GM21786 (cell line): ENCODE data around the gene PTPRQ.
"Not testable (repeated sequence)": the region's sequence is repeated elsewhere in the genome, so short reads cannot be mapped to it uniquely, and the experiment has no call there.

Experiments
- ATAC-seq: cut with Tn5 transposase; IDR thresholded peaks from one replicate; pipeline ENCODE4 v1.9.1; 2021; ENCODE audit not compliant: unreplicated experiment

The PTPRQ gene

GRCh38 chr12:80627782-80628181 is 183.7 kb downstream of the PTPRQ start:
- ATAC-seq: no peak

- ATAC-seq: no peak
Observed at GRCh38 chr12:80632835-80633234, 188.8 kb downstream of the PTPRQ start.

GRCh38 chr12:80634903-80635302 is 190.9 kb downstream of the PTPRQ start:
- ATAC-seq: no peak

- ATAC-seq: no peak
Observed at GRCh38 chr12:80636832-80637231, 192.8 kb downstream of the PTPRQ start.

- no peak for ATAC-seq
Observed at GRCh38 chr12:80641936-80642335, 197.9 kb downstream of the PTPRQ start.

GRCh38 chr12:80643961-80644360 is 199.9 kb downstream of the PTPRQ start:
- no peak for ATAC-seq

GRCh38 chr12:80648881-80649280 is 204.8 kb downstream of the PTPRQ start:
- ATAC-seq: no peak

GRCh38 chr12:80655751-80656150 is 211.7 kb downstream of the PTPRQ start:
- no peak for ATAC-seq

GRCh38 chr12:80659512-80660063 is 215.6 kb downstream of the PTPRQ start:
- no peak for ATAC-seq

GRCh38 chr12:80662586-80662985 is 218.6 kb downstream of the PTPRQ start:
- ATAC-seq: no peak

GRCh38 chr12:80670214-80670613 is 226.2 kb downstream of the PTPRQ start:
- ATAC-seq: no peak

GRCh38 chr12:80676042-80676636 is 232.1 kb downstream of the PTPRQ start:
- ATAC-seq: not testable (repeated sequence)

- ATAC-seq: no peak
Observed at GRCh38 chr12:80676856-80677255, 232.8 kb downstream of the PTPRQ start.

GRCh38 chr12:80677994-80678393 is 234.0 kb downstream of the PTPRQ start:
- no peak for ATAC-seq

GRCh38 chr12:80679346-80680131 is 235.5 kb downstream of the PTPRQ start:
- no peak for ATAC-seq

- ATAC-seq: peak; percentile 71
Observed at GRCh38 chr12:80681287-80681686, 237.3 kb downstream of the PTPRQ start.

GRCh38 chr12:80681786-80682185 is 237.8 kb downstream of the PTPRQ start:
- no peak for ATAC-seq

GRCh38 chr12:80684077-80684495 is 240.1 kb downstream of the PTPRQ start:
- no peak for ATAC-seq

- no peak for ATAC-seq
Observed at GRCh38 chr12:80690090-80690489, 246.1 kb downstream of the PTPRQ start.

- no peak for ATAC-seq
Observed at GRCh38 chr12:80690513-80690912, 246.5 kb downstream of the PTPRQ start.

GRCh38 chr12:80692114-80692513 is 248.1 kb downstream of the PTPRQ start:
- ATAC-seq: no peak

- no peak for ATAC-seq
Observed at GRCh38 chr12:80697270-80697887, 253.3 kb downstream of the PTPRQ start.
